MM.1S (cell line): ENCODE data around the gene PPP6R1.

Experiments used
- CTCF ChIP-seq: fragments of 300-600 bp; sonication (generic); IDR thresholded peaks from 2 replicates; pipeline ENCODE4 v1.5.1; 2016; ENCODE audit warnings: antibody characterized with exemption, low read length, mixed read lengths
- EZH2 ChIP-seq: fragments of 300-600 bp; sonication (generic); optimal IDR thresholded peaks from 2 replicates; pipeline ENCODE3; 2017; ENCODE audit warnings: low read depth, mild to moderate bottlenecking, antibody characterized with exemption, low read length, mixed read lengths

GRCh38 chr19:55229145-55229788 is 29.6 kb downstream of the PPP6R1 start:
- no peak for TF ChIP-seq EZH2
- TF ChIP-seq CTCF = no peak
